Measurements from ENCODE around the gene MXD4.
"Not testable (repeated sequence)": the region's sequence is repeated elsewhere in the genome, so short reads cannot be mapped to it uniquely, and the experiment has no call there.

Gene MXD4

DNA sequence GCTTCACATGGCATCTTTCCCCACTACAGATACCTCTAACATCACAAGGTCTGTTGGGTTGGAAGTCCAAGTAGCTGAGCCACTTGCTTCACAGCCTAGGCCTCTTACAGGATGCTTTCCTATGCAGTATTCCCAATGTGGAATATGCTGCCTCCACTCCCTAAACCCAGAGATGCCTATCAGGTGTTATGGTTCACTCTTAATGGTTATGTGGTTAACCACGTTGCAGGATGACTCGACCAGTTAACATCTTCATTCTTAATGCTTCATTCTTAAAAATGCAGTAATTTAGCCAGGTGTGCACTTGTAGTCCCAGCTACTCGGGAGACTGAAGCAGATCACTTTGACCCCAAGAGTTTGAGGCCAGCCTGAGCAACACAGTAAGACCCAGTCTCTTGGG, 44.2 kb downstream of the MXD4 start:
- DNase-seq = no peak

DNA sequence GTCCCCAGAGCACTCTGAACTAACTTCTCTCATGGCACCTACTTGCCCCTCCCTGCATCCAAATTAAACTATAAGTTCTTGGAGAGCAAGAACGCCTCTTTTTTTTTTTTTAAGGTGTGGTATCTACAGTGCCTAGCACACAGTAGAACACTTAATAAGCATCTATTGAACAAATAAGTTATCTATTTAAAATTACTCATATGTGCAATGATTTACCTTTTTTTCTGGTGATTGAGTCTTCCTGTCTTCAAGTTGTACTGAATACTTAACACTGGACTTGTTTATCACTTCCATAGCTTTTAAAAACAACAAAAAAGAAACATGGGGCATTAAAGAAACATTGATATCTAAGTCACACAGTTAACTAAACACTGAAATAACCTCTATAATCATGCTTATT, 49.1 kb downstream of the MXD4 start:
- no peak for DNase-seq

DNA sequence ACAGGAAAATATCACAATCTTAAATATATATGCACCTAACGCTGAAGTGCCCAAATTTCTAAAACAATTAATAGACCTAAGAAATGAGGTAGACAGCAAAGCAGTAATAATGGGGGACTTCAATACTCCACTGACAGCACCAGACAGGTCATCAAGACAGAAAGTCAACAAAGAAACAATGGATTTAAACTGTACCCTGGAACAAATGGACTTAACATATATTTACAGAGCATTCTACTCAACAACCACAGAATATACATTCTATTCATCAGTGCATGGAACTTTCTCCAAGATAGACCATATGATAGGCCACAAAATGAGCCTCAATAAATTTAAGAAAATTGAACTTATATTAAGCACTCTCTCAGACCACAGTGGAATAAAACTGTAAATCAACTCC, 59.1 kb downstream of the MXD4 start:
- not testable (repeated sequence) for DNase-seq
